Urinary bladder (tissue), 4 donors: ENCODE measurements around the gene TOX2. TPM values are rescaled to one million over a fixed set of nuclear protein-coding genes. Genes with fewer than 3 reads are reported as not detected.

Experiments
- DNase-seq: peaks from one replicate; pipeline ENCODE4 v3.0.0-alpha.2; 2015; ENCODE audit errors: extremely low spot score
- H3K27ac ChIP-seq: one replicate; pipeline ENCODE4 v1.5.1; 2013; ENCODE audit warnings: low read depth, mild to moderate bottlenecking, moderate library complexity
- H3K36me3 ChIP-seq: one replicate; pipeline ENCODE4 v1.6.1; 2013; ENCODE audit warnings: mild to moderate bottlenecking, moderate library complexity; ENCODE audit not compliant: insufficient read depth
- H3K4me1 ChIP-seq: one replicate; pipeline ENCODE4 v1.6.1; 2013; ENCODE audit warnings: mild to moderate bottlenecking, moderate library complexity; ENCODE audit not compliant: insufficient read depth
- H3K4me3 ChIP-seq: one replicate; pipeline ENCODE4 v1.5.1; 2013; ENCODE audit warnings: low read depth, low read length
- WGBS: extraction: QIAGEN DNeasy Blood & Tissue Kit; methylation state at CpG from one replicate; pipeline ENCODE4 v1.1.7; 2013; 5-methylcytosine and 5-hydroxymethylcytosine counted together
- polyA plus RNA-seq: library from polyadenylated mRNA; stranded (reverse); fragments of 200-250 nt; gene quantifications from one replicate; pipeline ENCODE4 v1.2.3, GENCODE V29; 2013
- total RNA-seq: library from RNA; depleted of rRNA; stranded (reverse); fragments of >200 nt; gene quantifications from one replicate; pipeline ENCODE4 v1.2.3, GENCODE V29; 2014
- donor health status: healthy with polysubstance abuse.
- donor health status: healthy.

Gene TOX2
- total and polyA plus RNA-seq, 2 donors = 1.6 to 38.0 TPM

DNA sequence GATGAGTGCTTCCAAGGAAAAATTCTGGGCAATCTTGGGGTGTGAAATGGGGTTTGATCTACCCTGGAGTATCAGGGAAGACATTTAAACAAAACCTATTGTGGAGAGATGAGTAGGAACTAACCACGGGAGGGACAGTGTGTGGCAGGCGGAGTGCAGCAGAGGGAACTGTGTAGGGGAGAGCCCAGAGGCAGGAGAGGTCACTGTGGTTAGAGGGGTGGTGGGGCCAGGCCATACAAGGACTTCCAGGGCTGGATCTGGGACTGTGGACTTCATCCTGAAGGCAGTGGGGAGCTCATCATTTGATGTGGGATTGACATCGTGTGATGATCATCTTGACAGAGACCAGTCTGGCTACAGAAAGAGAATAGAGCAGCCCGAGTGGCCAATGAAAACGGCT lies 89.0 kb downstream of the TOX2 start:
- Histone ChIP-seq H3K4me3 (no peak overlapping the region), H3K27ac (no peak overlapping the region), H3K4me1 (no peaks in the 10 kb centered on the region), H3K36me3 (no peaks in the 10 kb centered on the region)
- 89% methylated on average over 5 of the region's 5 CpGs for WGBS
- DNase-seq = no peak

DNA sequence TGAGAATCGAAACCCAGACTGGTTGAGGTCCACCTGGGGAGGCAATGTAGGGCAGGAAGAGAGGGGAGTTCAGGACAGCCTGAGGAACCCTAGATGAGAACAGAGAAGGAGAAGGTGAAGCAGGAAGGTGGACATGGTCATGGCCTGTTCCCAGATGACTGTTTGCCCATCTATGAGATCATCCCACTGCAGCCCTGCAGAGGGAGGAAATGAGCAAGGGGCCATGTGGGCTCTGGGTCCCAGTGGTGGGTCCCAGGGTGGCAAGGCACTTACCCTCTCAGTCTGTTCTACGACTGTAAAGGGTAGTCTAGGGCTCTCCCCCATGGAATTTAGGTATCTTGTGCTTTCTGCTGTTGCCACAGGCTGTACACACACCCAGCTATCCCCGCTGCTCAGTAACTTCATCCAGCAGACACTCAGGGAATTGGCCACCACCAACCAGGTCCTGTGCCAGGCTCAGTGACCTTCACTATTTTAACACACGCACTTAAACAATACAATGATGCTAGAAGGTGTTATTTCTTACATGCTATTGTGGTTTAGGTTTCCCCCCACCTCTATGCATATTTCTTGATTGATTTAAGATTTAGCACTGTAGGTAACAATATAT lies 89.8 kb downstream of the TOX2 start:
- Histone ChIP-seq H3K27ac (no peak overlapping the region), H3K4me1 (no peaks in the 10 kb centered on the region), H3K36me3 (no peaks in the 10 kb centered on the region), H3K4me3 (no peak overlapping the region)
- 91% methylated on average over 4 of the region's 4 CpGs for WGBS
- no peak for DNase-seq

- no peak for DNase-seq
- WGBS = 82% methylated on average over 3 of the region's 3 CpGs
- H3K27ac ChIP-seq = no peak overlapping the region
- H3K4me3 ChIP-seq = no peak overlapping the region
- no peaks in the 10 kb centered on the region for H3K36me3 ChIP-seq
- H3K4me1 ChIP-seq = peaks cover 2% of the 10 kb centered on the region
Observed at GRCh38 chr20:44005661-44006060, 91.0 kb downstream of the TOX2 start.

DNA sequence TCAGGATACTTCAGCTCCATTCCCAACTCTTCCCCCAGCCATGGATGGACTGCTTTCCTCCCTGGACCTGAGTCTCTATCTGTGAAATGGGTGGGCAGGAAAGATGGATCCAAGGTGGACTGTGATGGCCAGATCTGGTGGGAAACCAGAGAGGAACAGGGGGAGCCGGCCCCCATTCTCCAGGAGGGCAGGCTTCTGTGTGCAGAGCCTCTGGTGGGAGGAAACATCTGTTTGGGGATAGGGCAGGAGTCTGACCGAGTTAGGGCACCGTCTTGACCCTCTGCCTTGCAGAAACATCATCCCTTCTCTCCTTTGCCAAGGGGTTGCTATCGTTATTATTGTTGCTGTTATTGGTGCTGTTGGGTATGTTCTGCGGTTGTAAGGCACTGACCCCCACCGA lies 91.5 kb downstream of the TOX2 start:
- no peak overlapping the region for H3K27ac ChIP-seq
- DNase-seq = no peak
- no peaks in the 10 kb centered on the region for H3K36me3 ChIP-seq
- H3K4me1 ChIP-seq = peaks cover 2% of the 10 kb centered on the region
- no peak overlapping the region for H3K4me3 ChIP-seq
- 96% methylated on average over 6 of the region's 6 CpGs for WGBS

GRCh38 chr20:44006578-44006977 lies 91.9 kb downstream of the TOX2 start:
- no peak for DNase-seq
- 85% methylated on average over 9 of the region's 9 CpGs for WGBS
- Histone ChIP-seq H3K4me1 (peaks cover 2% of the 10 kb centered on the region), H3K36me3 (no peaks in the 10 kb centered on the region), H3K27ac (no peak overlapping the region), H3K4me3 (no peak overlapping the region)

DNA sequence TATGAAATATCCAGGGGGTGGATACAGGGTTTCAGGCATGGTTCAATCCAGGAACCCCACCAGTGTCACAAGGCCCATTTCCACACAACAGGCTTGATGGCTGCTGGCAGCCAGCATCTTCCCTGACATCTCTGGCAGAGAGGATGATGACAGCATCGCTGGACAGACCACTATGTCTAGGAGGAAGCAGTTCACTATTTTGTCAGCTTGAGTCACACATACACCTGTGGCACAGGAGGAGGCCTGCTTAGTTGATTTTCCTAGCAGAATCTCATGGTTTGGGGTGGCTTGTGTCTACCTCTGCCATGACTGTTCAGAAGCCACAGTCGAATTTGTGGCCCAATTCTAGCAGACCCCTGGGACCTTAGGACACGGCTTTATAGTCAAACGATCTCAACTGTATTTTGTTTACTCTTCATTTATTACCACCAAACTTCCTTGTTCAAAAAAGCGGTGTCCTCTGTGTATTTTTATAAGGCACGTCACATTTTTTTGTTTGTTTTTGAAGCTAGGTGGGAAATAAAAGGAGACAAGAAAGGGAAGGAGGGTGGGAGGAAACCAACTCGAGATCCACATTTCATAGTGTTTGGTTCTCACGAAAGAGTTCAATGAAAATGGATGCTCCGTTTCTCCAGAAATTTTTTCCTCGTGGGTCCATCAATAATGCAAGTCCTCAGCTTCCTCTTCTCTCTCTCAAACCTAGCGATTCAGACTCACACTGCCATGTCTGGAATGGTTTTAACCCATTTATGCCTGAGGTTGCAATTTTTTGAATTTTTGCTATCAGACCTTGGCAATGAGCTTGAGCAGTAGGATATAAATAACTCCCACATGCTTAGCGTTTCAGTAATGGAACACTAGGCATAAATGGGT lies 94.4 kb downstream of the TOX2 start:
- H3K36me3 ChIP-seq = no peaks in the 10 kb centered on the region
- peaks cover 2% of the 10 kb centered on the region for H3K4me1 ChIP-seq
- WGBS = 52% methylated on average over 12 of the region's 12 CpGs
- H3K27ac ChIP-seq = no peak overlapping the region
- H3K4me3 ChIP-seq = no peak overlapping the region
- no peak for DNase-seq

DNA sequence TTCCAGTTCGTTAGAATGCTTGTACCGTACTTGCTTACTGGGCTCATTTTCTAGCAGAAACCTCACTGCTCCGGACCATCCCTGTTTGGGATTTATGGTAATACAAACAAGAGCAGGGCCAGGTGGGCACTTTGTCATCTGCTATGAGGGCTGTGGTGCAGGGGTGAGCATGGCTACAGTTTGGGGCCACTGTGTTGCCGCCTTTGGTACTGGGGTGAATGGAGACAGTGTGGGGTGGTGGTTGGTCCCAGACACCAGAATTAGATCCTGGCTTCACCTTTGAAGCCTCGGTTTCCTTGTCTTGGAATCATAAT lies 95.0 kb downstream of the TOX2 start:
- Histone ChIP-seq H3K27ac (no peak overlapping the region), H3K36me3 (no peaks in the 10 kb centered on the region), H3K4me3 (no peak overlapping the region), H3K4me1 (peaks cover 2% of the 10 kb centered on the region)
- 60% methylated on average over 5 of the region's 5 CpGs for WGBS
- DNase-seq = no peak

DNA sequence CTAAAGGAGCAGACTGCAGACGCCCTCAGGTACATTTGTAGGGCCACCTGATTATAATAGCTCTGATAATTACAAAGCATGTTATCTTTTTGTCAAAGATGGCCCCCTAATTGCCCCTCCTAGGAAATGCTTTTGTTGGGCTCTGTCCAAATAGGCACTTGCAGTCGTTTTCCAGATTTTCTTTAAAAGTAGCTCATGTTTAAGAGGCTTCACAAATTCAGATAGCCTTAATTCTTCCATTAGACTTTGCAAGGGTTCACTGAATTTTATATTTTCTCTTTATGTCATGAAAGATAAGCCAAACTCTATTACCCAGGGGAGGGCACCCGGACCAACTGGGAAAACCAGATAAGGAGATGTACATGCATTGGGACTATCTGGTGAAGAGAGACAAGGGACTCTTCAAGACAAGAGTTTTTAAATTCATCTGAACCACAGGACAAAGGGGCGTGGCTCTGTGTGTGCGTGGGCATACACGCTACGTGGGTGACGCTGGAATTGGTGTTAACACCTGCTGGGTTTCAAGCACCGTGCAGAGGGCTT lies 95.6 kb downstream of the TOX2 start:
- Histone ChIP-seq H3K4me1 (peaks cover 2% of the 10 kb centered on the region), H3K4me3 (no peak overlapping the region), H3K36me3 (no peaks in the 10 kb centered on the region), H3K27ac (no peak overlapping the region)
- 72% methylated on average over 9 of the region's 9 CpGs for WGBS
- DNase-seq = no peak

DNA sequence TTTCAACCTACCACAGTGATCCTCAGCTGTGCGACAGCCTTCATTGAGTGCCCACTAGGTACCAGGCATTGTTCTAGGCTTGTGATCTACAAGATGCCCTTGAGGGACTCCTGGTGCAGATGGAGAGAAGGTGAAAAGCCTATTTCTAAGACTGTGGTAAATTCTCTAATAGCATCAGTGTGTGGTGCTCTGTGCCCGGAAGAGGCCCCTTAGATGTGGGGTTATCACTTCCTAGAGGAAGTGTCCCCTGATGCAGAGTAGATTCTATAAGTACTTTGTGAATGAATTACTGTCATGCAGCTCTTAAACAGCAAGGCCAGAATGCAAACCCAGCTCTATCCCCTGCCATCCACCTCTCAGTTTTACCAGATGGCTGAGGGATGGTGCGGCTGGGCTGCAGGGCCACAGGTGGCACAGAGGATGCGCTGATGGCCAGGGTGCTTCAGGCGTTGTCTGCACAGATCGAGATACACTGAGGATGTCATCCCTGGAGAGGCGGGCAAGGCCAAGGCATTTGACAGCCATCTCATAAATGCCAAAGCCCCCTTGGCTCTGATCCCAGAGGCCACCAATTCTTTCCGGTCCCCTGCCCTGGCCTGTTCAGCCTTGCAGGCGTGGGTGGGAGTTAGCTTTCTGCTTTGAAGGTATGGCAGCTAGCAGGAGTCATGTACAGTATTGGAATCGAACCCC lies 96.7 kb downstream of the TOX2 start:
- no peak for DNase-seq
- no peak overlapping the region for H3K27ac ChIP-seq
- H3K4me1 ChIP-seq = peaks cover 2% of the 10 kb centered on the region
- no peaks in the 10 kb centered on the region for H3K36me3 ChIP-seq
- H3K4me3 ChIP-seq = no peak overlapping the region
- WGBS = 82% methylated on average over 10 of the region's 10 CpGs

DNA sequence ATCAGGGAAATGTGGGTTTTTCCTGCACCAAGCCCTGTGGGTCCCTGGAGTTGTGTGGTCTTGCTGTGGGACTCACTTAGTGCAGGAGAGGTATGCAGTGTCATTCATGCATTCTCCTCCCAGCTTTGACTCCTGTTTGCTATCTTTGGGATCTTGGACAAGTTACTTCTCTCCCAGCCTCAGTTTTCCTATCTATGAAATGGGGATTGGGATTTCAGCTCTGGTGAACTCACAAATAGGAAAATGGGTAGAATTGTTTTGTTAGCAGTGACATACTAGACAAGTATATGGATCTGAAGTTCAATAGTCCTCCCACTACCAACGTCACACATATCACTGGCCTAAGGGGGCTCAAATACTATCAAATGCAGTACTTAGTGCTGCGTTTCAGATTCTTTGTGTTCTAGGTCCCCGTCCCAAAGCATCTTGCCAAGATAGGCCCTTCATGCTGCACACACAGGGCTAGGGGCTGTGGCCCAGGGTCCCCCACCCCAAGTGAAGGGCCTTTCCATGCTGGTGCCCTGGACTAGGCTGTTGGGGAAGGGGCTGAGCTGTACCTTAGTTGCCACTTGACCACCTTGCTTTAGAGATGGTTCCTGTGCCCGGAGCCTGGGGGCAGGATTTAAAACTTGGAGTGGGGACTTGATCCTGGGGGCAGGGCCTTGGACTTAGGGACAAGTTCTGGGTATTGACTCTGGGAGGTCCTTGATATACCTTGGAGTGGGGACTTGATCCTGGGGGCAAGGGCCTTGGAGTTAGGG lies 98.0 kb downstream of the TOX2 start:
- Histone ChIP-seq H3K27ac (no peak overlapping the region), H3K4me1 (peaks cover 2% of the 10 kb centered on the region), H3K4me3 (no peak overlapping the region), H3K36me3 (no peaks in the 10 kb centered on the region)
- WGBS = 93% methylated on average over 4 of the region's 4 CpGs
- DNase-seq = no peak

GRCh38 chr20:44014807-44015732 lies 100.4 kb downstream of the TOX2 start:
- 19% methylated on average over 17 of the region's 17 CpGs for WGBS
- Histone ChIP-seq H3K27ac (no peak overlapping the region), H3K4me3 (no peak overlapping the region), H3K36me3 (no peaks in the 10 kb centered on the region), H3K4me1 (peaks cover 5% of the 10 kb centered on the region)
- DNase-seq = peak; percentile 85

GRCh38 chr20:44015733-44016103 lies 101.1 kb downstream of the TOX2 start:
- WGBS = 18% methylated on average over 9 of the region's 9 CpGs
- no peaks in the 10 kb centered on the region for H3K36me3 ChIP-seq
- peaks cover 4% of the 10 kb centered on the region for H3K4me1 ChIP-seq
- H3K4me3 ChIP-seq = no peak overlapping the region
- DNase-seq = no peak
- no peak overlapping the region for H3K27ac ChIP-seq
